Astrocyte (in vitro differentiated cells and primary cell): ENCODE results near the gene PLD4.

Source experiments
- CTCF ChIP-seq: IDR thresholded peaks from 2 replicates; pipeline ENCODE4 v1.5.1; 2011; ENCODE audit warnings: low read depth, mild to moderate bottlenecking, inconsistent platforms, low read length, moderate library complexity; ENCODE audit not compliant: insufficient read depth
- EZH2 ChIP-seq: IDR thresholded peaks from 2 replicates; pipeline ENCODE4 v1.6.1; 2012; ENCODE audit warnings: mild to moderate bottlenecking, low read length, inconsistent platforms; ENCODE audit not compliant: insufficient read depth

- TF ChIP-seq CTCF (no peak), EZH2 (no peak)
These were observed 41.0 kb downstream of the PLD4 start for GRCh38 chr14:104965561-104966231.
